Heart right ventricle (tissue), 16 donors: ENCODE data around the gene SPATA6L. TPM values are rescaled to one million over a fixed set of nuclear protein-coding genes. Genes with fewer than 3 reads are reported as not detected.

Source experiments
- ATAC-seq, 8 donors: fragments of 200-7000 bp; cut with Tn5 transposase; one replicate each; pipeline ENCODE4 v1.9.1; 2020; ENCODE audit warnings: mild to moderate bottlenecking in 8 of 8, moderate library complexity in 8 of 8, moderate number of reproducible peaks in 1 of 8
- DNase-seq, 2 donors: peaks; one replicate each; pipeline ENCODE4 v3.0.0-alpha.2; 2020
- H3K27ac ChIP-seq, 10 donors: fragments of 200-600 bp; sonication (generic) in 2 of 10; one replicate each; pipeline versions ENCODE4 v1.5.0 to v1.8.0; 2020 to 2022; ENCODE audit warnings: mild to moderate bottlenecking in 3 of 10
- H3K27me3 ChIP-seq, 7 donors: fragments of 200-600 bp; one replicate each; pipeline ENCODE4 v1.8.0; 2021 to 2022; ENCODE audit warnings: mild to moderate bottlenecking in 2 of 7
- H3K36me3 ChIP-seq, 9 donors: fragments of 200-600 bp; sonication (generic) in 1 of 9; one replicate each; pipeline versions ENCODE4 v1.5.0 to v1.8.0; 2020 to 2022; ENCODE audit warnings: mild to moderate bottlenecking in 2 of 9
- H3K4me1 ChIP-seq, 9 donors: fragments of 200-600 bp; sonication (generic) in 1 of 9; one replicate each; pipeline versions ENCODE4 v1.5.0 to v1.8.0; 2020 to 2022; ENCODE audit warnings: mild to moderate bottlenecking in 4 of 9
- H3K4me3 ChIP-seq, 10 donors: fragments of 200-600 bp; sonication (generic) in 2 of 10; one replicate each; pipeline versions ENCODE4 v1.5.0 to v1.8.0; 2020 to 2022; ENCODE audit warnings: mild to moderate bottlenecking in 7 of 10, moderate library complexity in 2 of 10
- H3K9me3 ChIP-seq, 11 donors: fragments of 200-600 bp in 10 of 11; sonication (generic) in 2 of 11; one replicate each; pipeline versions ENCODE4 v1.5.0 to v1.8.0; 2013 to 2022; ENCODE audit warnings: mild to moderate bottlenecking in 2 of 11, control low read depth in 1 of 11, moderate library complexity in 1 of 11
- WGBS, 2 donors: extraction: QIAGEN DNeasy Blood & Tissue Kit; methylation state at CpG; one replicate each; pipeline ENCODE4 v1.1.7; 2013; ENCODE audit warnings: inconsistent platforms in 1 of 2; 5-methylcytosine and 5-hydroxymethylcytosine counted together
- intact Hi-C, 10 donors: fragments of 100-400 bp; cut with DNase I; formaldehyde crosslinking; loops; one replicate each; pipeline versions ENCODE4 v1.11.1 to v1.14.2; 2022
- polyA plus RNA-seq, 2 donors: library from polyadenylated mRNA; stranded (reverse); fragments of 200-250 nt; gene quantifications; one replicate each; pipeline ENCODE4 v1.2.3, GENCODE V29; 2013
- total RNA-seq, 10 donors: library from RNA; stranded (reverse); fragmentation: NEBNext Ultra II Directional in 3 of 10; extraction: Animal tissue kit (Norgen Biotek cat#: 25700) in 3 of 10; gene quantifications; one replicate each; pipeline versions ENCODE4 v1.2.1 to v1.2.4, GENCODE V29; 2021 to 2023
- TF ChIP-seq, protein P1 (sequence below), 9 donors: fragments of 200-600 bp; sonication (generic) in 2 of 9; IDR thresholded peaks; one replicate each; pipeline versions ENCODE4 v1.5.0 to v1.8.0; 2021 to 2022; ENCODE audit warnings: antibody characterized with exemption in 9 of 9, mild to moderate bottlenecking in 5 of 9, moderate library complexity in 1 of 9
- donor health status: Arrhythmogenic right ventricular cardiomyopathy.
- donor health status: ischemic (EF 13 %, LVEDD 7.1; RV severe dilation, severe dysfunction).
- donor health status: healthy with polysubstance abuse.
- donor health status: DM: no; HTN: yes; CAD: no.
- donor health status: DM: no; HTN: no; CAD: no.
- donor health status: ischemic (EF 25% LVEDD 6.9; RV normal size, moderate dysfunction).
- donor health status: ischemic (EF 25% LVEDD 5.7; RV mildly dilated, moderate dysfunction).
- donor health status: healthy.
- donor health status: DM: yes; HTN: yes; CAD: no.
- donor health status: Ischemic cardiomyopathy.
- donor health status: ischemic (EF 35%, LVEDD 5.7; RV mildly dilated, moderate dysfunction).
- donor health status: nonischemic (EF 11% LVEDD 7.7; RV severe dilation, severe dysfunction).
- donor health status: DM: yes; HTN: yes; CAD: no.
- donor health status: PGD.
- donor health status: ischemic (EF 29% LVEDD 5.4; RV normal size, mild dysfunction).
- donor health status: nonischemic (EF 23%, LVEDD 6.1; RV moderate dilation, normal function).

The SPATA6L gene
- total and polyA plus RNA-seq, 12 donors = 0.36 to 1.9 (median 1.1) TPM

DNA sequence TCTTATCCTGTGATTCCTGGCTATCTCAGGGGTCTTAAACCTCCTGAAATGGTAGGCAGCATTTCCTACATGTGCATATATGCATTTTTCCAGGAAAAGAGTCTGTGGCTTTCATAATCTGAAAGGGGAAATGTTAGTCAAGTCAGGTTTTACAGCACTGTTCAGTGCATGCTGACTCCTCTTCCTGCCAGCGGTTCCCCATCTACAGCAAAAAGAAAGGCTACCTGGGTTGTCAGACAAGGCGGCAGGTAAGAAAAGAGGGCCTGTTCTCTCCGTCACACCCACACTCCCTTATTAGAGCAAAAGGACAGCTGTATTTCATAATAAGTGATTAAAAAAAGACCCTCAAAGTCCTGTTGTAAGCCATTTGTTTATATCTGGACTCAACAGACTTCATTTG, 4.3 kb upstream of the SPATA6L start:
- WGBS, 2 donors = 90 to 91% methylated on average over 3 of the region's 3 CpGs
- no peaks in the 10 kb centered on the region for H3K9me3 ChIP-seq
- TF ChIP-seq, protein P1, sequence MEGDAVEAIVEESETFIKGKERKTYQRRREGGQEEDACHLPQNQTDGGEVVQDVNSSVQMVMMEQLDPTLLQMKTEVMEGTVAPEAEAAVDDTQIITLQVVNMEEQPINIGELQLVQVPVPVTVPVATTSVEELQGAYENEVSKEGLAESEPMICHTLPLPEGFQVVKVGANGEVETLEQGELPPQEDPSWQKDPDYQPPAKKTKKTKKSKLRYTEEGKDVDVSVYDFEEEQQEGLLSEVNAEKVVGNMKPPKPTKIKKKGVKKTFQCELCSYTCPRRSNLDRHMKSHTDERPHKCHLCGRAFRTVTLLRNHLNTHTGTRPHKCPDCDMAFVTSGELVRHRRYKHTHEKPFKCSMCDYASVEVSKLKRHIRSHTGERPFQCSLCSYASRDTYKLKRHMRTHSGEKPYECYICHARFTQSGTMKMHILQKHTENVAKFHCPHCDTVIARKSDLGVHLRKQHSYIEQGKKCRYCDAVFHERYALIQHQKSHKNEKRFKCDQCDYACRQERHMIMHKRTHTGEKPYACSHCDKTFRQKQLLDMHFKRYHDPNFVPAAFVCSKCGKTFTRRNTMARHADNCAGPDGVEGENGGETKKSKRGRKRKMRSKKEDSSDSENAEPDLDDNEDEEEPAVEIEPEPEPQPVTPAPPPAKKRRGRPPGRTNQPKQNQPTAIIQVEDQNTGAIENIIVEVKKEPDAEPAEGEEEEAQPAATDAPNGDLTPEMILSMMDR (IDR thresholded peaks at IDR 0.05) = no peak
- intact Hi-C loops = no loop called here
- no peak for ATAC-seq
- no peaks in the 10 kb centered on the region for H3K36me3 ChIP-seq
- H3K27me3 ChIP-seq = no peaks in the 10 kb centered on the region
- H3K27ac ChIP-seq = no peak overlapping the region
- no peak overlapping the region for H3K4me3 ChIP-seq
- peaks cover 0 to 14% (median 4%) of the 10 kb centered on the region in 9 donors for H3K4me1 ChIP-seq
- no peak for DNase-seq

DNA sequence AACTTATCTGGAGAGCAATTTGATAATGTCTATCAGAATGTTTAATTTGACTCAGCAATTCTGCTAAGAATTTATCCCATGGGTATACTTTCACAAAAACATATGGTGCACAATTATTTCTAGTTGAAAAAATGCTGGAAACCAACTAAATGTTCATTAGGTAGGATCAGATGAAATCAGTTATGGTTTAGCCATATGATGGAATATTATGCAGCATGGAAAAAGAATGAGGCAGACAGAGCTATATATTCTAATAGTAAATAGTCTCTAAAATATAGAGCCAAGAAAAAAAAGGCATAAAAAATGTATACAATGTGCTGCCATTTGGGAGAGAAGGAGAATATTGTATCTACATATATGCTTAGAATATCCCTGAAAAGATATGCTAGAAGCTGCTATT, 3.6 kb upstream of the SPATA6L start:
- no peaks in the 10 kb centered on the region for H3K27me3 ChIP-seq
- DNase-seq (no peak), ATAC-seq (no peak)
- H3K4me1 ChIP-seq = peaks cover 0 to 21% (median 11%) of the 10 kb centered on the region in 9 donors
- H3K36me3 ChIP-seq = no peaks in the 10 kb centered on the region
- no peak overlapping the region for H3K4me3 ChIP-seq
- TF ChIP-seq, protein P1 (IDR thresholded peaks at IDR 0.05) = no peak
- no peaks in the 10 kb centered on the region for H3K9me3 ChIP-seq
- no peak overlapping the region for H3K27ac ChIP-seq
- intact Hi-C loops = loop anchor here in 1 of 10 donors (10.0 kb wide), 1 partner anchor 315 kb away; the partner anchor contains the start of gene JAK2

DNA sequence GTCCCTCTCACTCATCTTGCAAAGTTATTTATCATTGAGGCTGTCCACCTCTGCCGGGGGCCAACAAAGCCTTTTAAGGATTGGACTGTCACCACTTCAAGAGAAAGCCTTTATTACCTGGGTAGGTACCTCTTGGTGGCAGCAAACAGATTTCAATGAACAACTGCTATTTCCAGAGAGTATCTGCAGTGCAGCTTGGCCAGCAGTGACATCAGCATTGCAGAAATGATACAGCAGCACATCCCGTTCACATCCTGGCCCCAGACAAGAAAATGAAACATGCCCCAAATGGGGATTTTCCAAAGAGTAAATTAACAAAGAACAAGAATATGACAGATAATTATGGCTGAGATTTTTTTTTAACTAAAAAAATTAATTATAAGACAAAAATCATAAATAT, 2.3 kb upstream of the SPATA6L start:
- Histone ChIP-seq H3K27ac (no peak overlapping the region), H3K4me1 (peaks cover 0 to 34% (median 24%) of the 10 kb centered on the region in 9 donors), H3K36me3 (no peaks in the 10 kb centered on the region), H3K9me3 (no peaks in the 10 kb centered on the region), H3K4me3 (no peak overlapping the region), H3K27me3 (no peaks in the 10 kb centered on the region)
- ATAC-seq (no peak), DNase-seq (no peak)
- WGBS, 2 donors = 83 to 85% methylated on average over 2 of the region's 2 CpGs
- intact Hi-C loops = loop anchor here in 1 of 10 donors (10.0 kb wide), 1 partner anchor 316 kb away; the partner anchor contains the start of gene JAK2
- TF ChIP-seq, protein P1 (IDR thresholded peaks at IDR 0.05) = no peak

DNA sequence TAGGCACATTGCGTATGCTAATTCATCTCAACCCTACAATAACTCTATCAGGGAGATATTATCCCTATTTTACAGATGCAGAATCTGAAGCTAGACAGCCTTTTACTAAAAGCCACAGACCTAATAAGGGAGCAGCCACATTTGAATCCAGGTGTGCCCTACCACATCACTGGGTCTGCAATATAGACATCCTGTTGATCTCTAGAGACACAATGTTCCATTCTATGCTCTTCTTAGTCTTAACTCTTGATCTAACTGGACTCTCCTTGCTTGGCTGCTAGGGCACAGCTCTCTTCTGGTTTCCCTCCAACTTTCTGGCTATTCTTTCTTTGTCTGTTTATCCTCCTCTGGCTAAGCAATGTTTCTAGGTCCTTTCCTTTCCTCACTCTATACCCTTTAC, 1.4 kb upstream of the SPATA6L start:
- Histone ChIP-seq H3K4me1 (peaks cover 0 to 44% (median 33%) of the 10 kb centered on the region in 9 donors), H3K9me3 (no peaks in the 10 kb centered on the region), H3K27ac (no peak overlapping the region), H3K27me3 (no peaks in the 10 kb centered on the region), H3K36me3 (no peaks in the 10 kb centered on the region), H3K4me3 (no peak overlapping the region)
- DNase-seq (no peak), ATAC-seq (no peak)
- TF ChIP-seq, protein P1 (IDR thresholded peaks at IDR 0.05) = no peak
- WGBS, 2 donors = 98 to 100% methylated on average over 1 of the region's 1 CpG
- intact Hi-C loops = loop anchor here in 1 of 10 donors (10.0 kb wide), 1 partner anchor 317 kb away; the partner anchor contains the start of gene JAK2
